Measurements from ENCODE around the gene CTU2.
"Not testable (repeated sequence)": the region's sequence is repeated elsewhere in the genome, so short reads cannot be mapped to it uniquely, and the experiment has no call there.

CTU2 gene

GRCh38 chr16:88706229-88706964 lies at the start of gene CTU2, which contains the start of gene RNF166:
CTU2 (plus strand) TSS chr16:88706503; CDS start chr16:88706531, 28 bp downstream.
RNF166 (minus strand) TSS chr16:88706408; CDS start chr16:88706325, 83 bp downstream.
- peak; percentile 52 for DNase-seq

GRCh38 chr16:88657371-88657770 lies 48.9 kb upstream of the CTU2 start:
- DNase-seq: no peak

- no peak for DNase-seq
Observed at GRCh38 chr16:88658714-88659113, 47.6 kb upstream of the CTU2 start.

GRCh38 chr16:88659160-88659559 lies 47.1 kb upstream of the CTU2 start:
- no peak for DNase-seq

GRCh38 chr16:88661468-88661867 lies 44.8 kb upstream of the CTU2 start:
- DNase-seq: no peak

- no peak for DNase-seq
Observed at GRCh38 chr16:88662222-88662842, 44.0 kb upstream of the CTU2 start.

GRCh38 chr16:88662843-88663606 lies 43.3 kb upstream of the CTU2 start, which contains the start of gene MVD:
MVD (minus strand) TSS chr16:88663091; CDS start chr16:88663080, 11 bp downstream.
- DNase-seq: peak; percentile 92

GRCh38 chr16:88665148-88665547 lies 41.2 kb upstream of the CTU2 start:
- DNase-seq: no peak

GRCh38 chr16:88665570-88665969 lies 40.7 kb upstream of the CTU2 start:
- DNase-seq: no peak

- DNase-seq: no peak
Observed at GRCh38 chr16:88667461-88667860, 38.8 kb upstream of the CTU2 start.

GRCh38 chr16:88669493-88669892 lies 36.8 kb upstream of the CTU2 start:
- DNase-seq: not testable (repeated sequence)

- peak; percentile 25 for DNase-seq
Observed at GRCh38 chr16:88669980-88670379, 36.3 kb upstream of the CTU2 start.

- DNase-seq: no peak
Observed at GRCh38 chr16:88671806-88672205, 34.5 kb upstream of the CTU2 start.

GRCh38 chr16:88672776-88673175 lies 33.5 kb upstream of the CTU2 start:
- DNase-seq: no peak

- DNase-seq: no peak
Observed at GRCh38 chr16:88673716-88674379, 32.5 kb upstream of the CTU2 start.

- no peak for DNase-seq
Observed at GRCh38 chr16:88676502-88677242, 29.6 kb upstream of the CTU2 start.

GRCh38 chr16:88677721-88678120 lies 28.6 kb upstream of the CTU2 start:
- no peak for DNase-seq

GRCh38 chr16:88678224-88678979 lies 27.9 kb upstream of the CTU2 start:
- DNase-seq: no peak

GRCh38 chr16:88680554-88681083 lies 25.7 kb upstream of the CTU2 start:
- DNase-seq: no peak

- no peak for DNase-seq
Observed at GRCh38 chr16:88681084-88681680, 25.1 kb upstream of the CTU2 start.

Measured in GOT3 (cell line).